Thyroid gland (tissue), 4 donors: ENCODE data around the gene FNDC11. TPM values are rescaled to one million over a fixed set of nuclear protein-coding genes. Genes with fewer than 3 reads are reported as not detected.

Experiments used
- DNase-seq, 2 donors: peaks; one replicate each; pipeline ENCODE4 v3.0.0-alpha.2; 2019
- H3K27ac ChIP-seq, 3 donors: fragments of 200-600 bp; sonication (generic); 1 replicate in 2 of 3; 2 replicates in 1 of 3; pipeline ENCODE4 v1.5.1; 2016 to 2019; ENCODE audit warnings: mild to moderate bottlenecking in 1 of 3, moderate library complexity in 1 of 3
- H3K27me3 ChIP-seq: fragments of 200-600 bp; sonication (generic); one replicate; pipeline ENCODE4 v1.5.1; 2019
- H3K36me3 ChIP-seq, 2 donors: fragments of 200-600 bp; sonication (generic); one replicate each; pipeline ENCODE4 v1.5.1; 2016 to 2019
- H3K4me1 ChIP-seq, 2 donors: fragments of 200-600 bp; sonication (generic); one replicate each; pipeline ENCODE4 v1.5.1; 2017 to 2019
- H3K4me3 ChIP-seq, 3 donors: fragments of 200-600 bp; sonication (generic); replicated peaks in 1 of 3; 1 replicate in 2 of 3; 2 replicates in 1 of 3; pipeline ENCODE4 v1.5.1; 2016; ENCODE audit warnings: mild to moderate bottlenecking in 1 of 3
- H3K9me3 ChIP-seq: fragments of 200-600 bp; sonication (generic); one replicate; pipeline ENCODE4 v1.5.1; 2017
- POLR2A ChIP-seq, 2 donors: fragments of 450-650 bp; IDR thresholded peaks; one replicate each; pipeline ENCODE4 v1.6.1; 2017; ENCODE audit warnings: antibody characterized with exemption in 2 of 2, mild to moderate bottlenecking in 2 of 2, moderate library complexity in 1 of 2
- WGBS, 2 donors: methylation state at CpG; one replicate each; pipeline ENCODE4 v1.1.5; 2017; 5-methylcytosine and 5-hydroxymethylcytosine counted together
- intact Hi-C: fragments of 100-400 bp; cut with DNase I; formaldehyde crosslinking; loops from one replicate; pipeline ENCODE4 v1.15.1; 2023
- total RNA-seq, 4 donors: library from RNA; depleted of rRNA; stranded (reverse); fragments of >200 nt; gene quantifications; one replicate each; pipeline ENCODE4 v1.2.3, GENCODE V29; 2016
- TF ChIP-seq, protein P1 (sequence below), 6 experiments: fragments of 200-600 bp in 3 of 6; fragments of 450-650 bp in 3 of 6; sonication (generic) in 3 of 6; IDR thresholded peaks; one replicate each; pipeline ENCODE4 v1.5.1; 2016 to 2019; ENCODE audit warnings: antibody characterized with exemption in 6 of 6, mild to moderate bottlenecking in 2 of 6, inconsistent platforms in 1 of 6, moderate library complexity in 1 of 6

FNDC11 gene, protein sequence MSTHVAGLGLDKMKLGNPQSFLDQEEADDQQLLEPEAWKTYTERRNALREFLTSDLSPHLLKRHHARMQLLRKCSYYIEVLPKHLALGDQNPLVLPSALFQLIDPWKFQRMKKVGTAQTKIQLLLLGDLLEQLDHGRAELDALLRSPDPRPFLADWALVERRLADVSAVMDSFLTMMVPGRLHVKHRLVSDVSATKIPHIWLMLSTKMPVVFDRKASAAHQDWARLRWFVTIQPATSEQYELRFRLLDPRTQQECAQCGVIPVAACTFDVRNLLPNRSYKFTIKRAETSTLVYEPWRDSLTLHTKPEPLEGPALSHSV
- total RNA-seq, result under 1 TPM in 3 of 4 donors, not detected in 1; 0.39 to 0.89 (median 0.40) TPM

DNA sequence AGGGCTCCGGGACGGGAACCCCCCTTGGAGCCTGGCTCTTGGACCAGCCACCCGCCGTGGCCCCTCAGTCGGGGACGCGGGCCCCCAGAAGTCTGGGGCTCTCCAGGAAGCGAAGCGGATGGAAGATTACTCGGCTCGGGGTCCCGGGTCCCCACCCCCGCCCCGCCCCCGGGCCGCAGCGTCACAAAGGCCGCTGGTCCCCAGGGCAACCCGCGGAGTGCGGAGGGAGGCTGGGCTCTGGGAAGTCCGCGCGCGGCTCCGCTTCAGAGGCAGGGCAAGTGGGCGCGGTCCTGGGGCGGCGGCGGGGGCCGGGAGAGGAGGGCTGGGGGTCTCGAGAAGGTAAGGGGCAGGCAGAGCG is at the start of gene FNDC11:
FNDC11 (plus strand) TSS at position 227 of the 358 bp plus-strand sequence. CDS start 1,505 bp downstream, outside the sequence.
- intact Hi-C loops, result no loop called here

GRCh38 chr20:63504642-63505041 is 49.3 kb upstream of the FNDC11 start:
- intact Hi-C loops, result no loop called here
- Histone ChIP-seq H3K36me3 (no peaks in the 10 kb centered on the region), H3K27ac (no peak overlapping the region), H3K4me1 (no peaks in the 10 kb centered on the region), H3K27me3 (peaks cover 7% of the 10 kb centered on the region), H3K9me3 (no peaks in the 10 kb centered on the region), H3K4me3 (no peak overlapping the region)
- 83 to 93% methylated on average over 9 of the region's 9 CpGs for WGBS, 2 donors
- no peak for DNase-seq
- TF ChIP-seq, protein P1, sequence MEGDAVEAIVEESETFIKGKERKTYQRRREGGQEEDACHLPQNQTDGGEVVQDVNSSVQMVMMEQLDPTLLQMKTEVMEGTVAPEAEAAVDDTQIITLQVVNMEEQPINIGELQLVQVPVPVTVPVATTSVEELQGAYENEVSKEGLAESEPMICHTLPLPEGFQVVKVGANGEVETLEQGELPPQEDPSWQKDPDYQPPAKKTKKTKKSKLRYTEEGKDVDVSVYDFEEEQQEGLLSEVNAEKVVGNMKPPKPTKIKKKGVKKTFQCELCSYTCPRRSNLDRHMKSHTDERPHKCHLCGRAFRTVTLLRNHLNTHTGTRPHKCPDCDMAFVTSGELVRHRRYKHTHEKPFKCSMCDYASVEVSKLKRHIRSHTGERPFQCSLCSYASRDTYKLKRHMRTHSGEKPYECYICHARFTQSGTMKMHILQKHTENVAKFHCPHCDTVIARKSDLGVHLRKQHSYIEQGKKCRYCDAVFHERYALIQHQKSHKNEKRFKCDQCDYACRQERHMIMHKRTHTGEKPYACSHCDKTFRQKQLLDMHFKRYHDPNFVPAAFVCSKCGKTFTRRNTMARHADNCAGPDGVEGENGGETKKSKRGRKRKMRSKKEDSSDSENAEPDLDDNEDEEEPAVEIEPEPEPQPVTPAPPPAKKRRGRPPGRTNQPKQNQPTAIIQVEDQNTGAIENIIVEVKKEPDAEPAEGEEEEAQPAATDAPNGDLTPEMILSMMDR (IDR thresholded peaks at IDR 0.05), result no peak
- TF ChIP-seq POLR2A (IDR thresholded peaks at IDR 0.05), result no peak

More for the DNA sequence above, at the start of gene FNDC11:
- H3K36me3 ChIP-seq, result peaks cover under 1 to 3% of the 10 kb centered on the region in 2 donors
- H3K27ac ChIP-seq, result no peak within 1 kb of the TSS
- WGBS, 2 donors, result 3% methylated on average over 11 to 20 of the region's 34 CpGs
- TF ChIP-seq POLR2A (IDR thresholded peaks at IDR 0.05), result no peak
- TF ChIP-seq, protein P1 (IDR thresholded peaks at IDR 0.05), result no peak
- no peaks in the 10 kb centered on the region for H3K9me3 ChIP-seq
- no peaks in the 10 kb centered on the region for H3K27me3 ChIP-seq
- H3K4me3 ChIP-seq, result peak within 1 kb of the TSS in 2 of 3 donors; percentile 50 to 79
- DNase-seq, result peak; percentile 61 to 68
- H3K4me1 ChIP-seq, result peaks cover 9 to 13% of the 10 kb centered on the region in 2 donors

GRCh38 chr20:63505281-63505680 is 48.7 kb upstream of the FNDC11 start:
- intact Hi-C loops, result no loop called here
- Histone ChIP-seq H3K36me3 (no peaks in the 10 kb centered on the region), H3K4me1 (no peaks in the 10 kb centered on the region), H3K4me3 (no peak overlapping the region), H3K9me3 (no peaks in the 10 kb centered on the region), H3K27me3 (peaks cover 5% of the 10 kb centered on the region), H3K27ac (no peak overlapping the region)
- no peak for DNase-seq
- TF ChIP-seq, protein P1 (IDR thresholded peaks at IDR 0.05), result no peak
- TF ChIP-seq POLR2A (IDR thresholded peaks at IDR 0.05), result no peak
- 89% methylated on average over 7 to 8 of the region's 8 CpGs for WGBS, 2 donors

DNA sequence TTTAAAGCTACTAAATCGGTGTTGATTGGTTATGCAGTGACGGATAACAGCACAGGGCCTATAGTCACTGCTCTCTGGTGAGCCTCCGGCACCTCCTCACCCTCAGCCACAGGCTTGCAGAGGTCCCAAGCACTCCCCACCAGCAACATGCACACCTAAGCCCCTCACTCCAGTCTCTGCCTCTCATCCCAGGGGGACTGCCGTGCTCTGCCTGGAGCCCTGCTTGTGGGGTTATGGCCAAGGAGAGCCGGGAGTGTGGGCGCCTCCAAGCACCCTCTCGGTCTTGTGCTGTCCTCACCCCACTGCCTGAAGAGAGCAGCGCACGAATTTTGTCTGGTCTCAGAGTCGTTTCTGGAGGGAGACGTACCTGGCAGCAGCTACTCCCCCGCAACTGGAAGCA is 48.2 kb upstream of the FNDC11 start:
- TF ChIP-seq, protein P1 (IDR thresholded peaks at IDR 0.05), result no peak
- no peak for TF ChIP-seq POLR2A (IDR thresholded peaks at IDR 0.05)
- Histone ChIP-seq H3K36me3 (no peaks in the 10 kb centered on the region), H3K27ac (no peak overlapping the region), H3K9me3 (no peaks in the 10 kb centered on the region), H3K4me1 (no peaks in the 10 kb centered on the region), H3K27me3 (peaks cover 5% of the 10 kb centered on the region), H3K4me3 (no peak overlapping the region)
- intact Hi-C loops, result no loop called here
- no peak for DNase-seq
- 81 to 93% methylated on average over 11 to 12 of the region's 12 CpGs for WGBS, 2 donors

- Histone ChIP-seq H3K4me1 (no peaks in the 10 kb centered on the region), H3K4me3 (no peak overlapping the region), H3K36me3 (no peaks in the 10 kb centered on the region), H3K27ac (no peak overlapping the region), H3K9me3 (no peaks in the 10 kb centered on the region), H3K27me3 (peaks cover 5% of the 10 kb centered on the region)
- 88 to 94% methylated on average over 14 to 18 of the region's 30 CpGs for WGBS, 2 donors
- TF ChIP-seq, protein P1 (IDR thresholded peaks at IDR 0.05), result no peak
- TF ChIP-seq POLR2A (IDR thresholded peaks at IDR 0.05), result no peak
- intact Hi-C loops, result no loop called here
- no peak for DNase-seq
Observed at GRCh38 chr20:63507083-63507743, 46.7 kb upstream of the FNDC11 start.
